GM21619 (cell line): ENCODE data around the gene TFF3.

Experiments
- ATAC-seq: cut with Tn5 transposase; IDR thresholded peaks from one replicate; pipeline ENCODE4 v1.9.1; 2021; ENCODE audit not compliant: unreplicated experiment

Gene TFF3

GRCh38 chr21:42347601-42348327, 32.6 kb upstream of the TFF3 start:
- no peak for ATAC-seq

DNA sequence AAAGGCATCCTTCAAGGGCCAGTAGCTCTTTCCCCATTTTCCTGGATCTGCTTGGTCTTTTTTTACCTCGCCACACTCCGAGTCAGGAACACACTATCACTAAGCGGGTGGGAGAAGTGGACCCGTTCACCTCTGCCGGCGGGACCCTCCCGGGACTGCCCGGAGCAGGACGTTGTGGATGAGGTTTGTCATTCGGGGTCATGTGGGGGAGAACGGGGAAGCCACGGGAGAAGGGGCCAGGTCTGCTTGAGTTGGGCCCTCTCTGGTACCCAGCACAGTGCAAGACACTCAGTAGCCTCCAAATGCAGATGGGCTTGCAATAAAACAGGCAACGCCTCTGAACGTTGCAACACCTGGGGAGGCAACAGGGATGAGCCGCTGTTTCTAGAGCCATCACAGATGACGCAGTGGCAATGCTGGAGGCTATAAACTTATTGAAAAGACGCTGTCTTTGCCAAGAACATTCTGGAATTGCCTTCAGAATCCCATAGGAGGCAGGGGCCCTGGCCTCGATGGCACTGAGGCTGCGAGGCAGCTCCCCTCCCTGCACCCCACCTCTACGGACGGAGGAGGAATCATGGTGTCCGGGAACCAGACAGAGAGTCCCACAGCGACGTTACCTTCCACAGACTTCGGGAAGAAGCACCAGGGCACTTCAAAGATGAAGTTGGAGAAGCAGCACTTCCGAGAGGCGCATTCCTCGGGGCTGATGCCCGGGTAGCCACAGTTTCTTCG, 31.8 kb upstream of the TFF3 start:
- no peak for ATAC-seq

DNA sequence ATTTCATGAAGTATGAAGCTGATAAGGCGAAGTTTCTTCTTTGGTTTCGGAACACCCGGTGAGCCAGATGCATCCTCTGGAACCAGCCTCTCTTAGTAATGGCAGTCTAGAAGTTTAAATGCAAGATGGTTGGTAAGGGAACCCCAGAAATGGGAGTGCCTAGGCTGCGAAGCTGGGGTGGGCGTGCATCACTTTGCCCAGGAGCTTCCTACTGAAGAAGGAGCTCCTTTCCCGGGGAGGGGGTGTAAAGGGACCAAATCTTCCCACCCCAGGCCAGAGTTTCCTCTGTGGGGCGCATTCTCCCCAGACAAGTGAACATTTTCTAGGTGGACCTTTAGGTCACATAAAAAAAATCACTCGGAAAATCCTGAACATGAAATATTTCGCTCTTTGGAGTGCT, 31.2 kb upstream of the TFF3 start:
- no peak for ATAC-seq

GRCh38 chr21:42344631-42345030, 29.4 kb upstream of the TFF3 start:
- ATAC-seq: no peak

DNA sequence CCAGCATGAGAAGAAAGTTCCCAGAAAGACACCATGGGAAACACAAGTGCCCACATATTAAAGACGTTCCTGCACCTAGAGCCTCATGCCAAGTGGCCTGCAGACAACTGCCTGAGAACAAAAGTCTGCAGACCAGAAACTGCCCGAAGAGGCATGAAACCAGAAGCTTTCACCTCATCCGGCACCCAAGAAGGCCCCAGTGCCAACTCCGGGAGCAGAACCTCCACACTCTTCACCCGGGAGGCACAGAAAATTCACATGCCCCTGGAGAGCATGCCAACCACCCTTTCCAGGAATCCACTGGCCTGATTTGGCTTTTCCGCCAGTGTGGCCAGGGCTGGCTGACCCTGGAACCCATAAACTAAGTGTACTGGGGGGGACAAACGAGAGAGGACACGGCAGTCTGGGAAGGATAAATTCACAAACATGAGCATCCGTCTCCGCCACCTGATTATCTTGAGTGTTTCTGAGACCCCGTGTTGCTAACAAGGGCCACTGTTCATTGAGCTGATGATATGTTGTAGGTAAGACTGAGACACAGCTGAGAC, 28.8 kb upstream of the TFF3 start:
- ATAC-seq: no peak

DNA sequence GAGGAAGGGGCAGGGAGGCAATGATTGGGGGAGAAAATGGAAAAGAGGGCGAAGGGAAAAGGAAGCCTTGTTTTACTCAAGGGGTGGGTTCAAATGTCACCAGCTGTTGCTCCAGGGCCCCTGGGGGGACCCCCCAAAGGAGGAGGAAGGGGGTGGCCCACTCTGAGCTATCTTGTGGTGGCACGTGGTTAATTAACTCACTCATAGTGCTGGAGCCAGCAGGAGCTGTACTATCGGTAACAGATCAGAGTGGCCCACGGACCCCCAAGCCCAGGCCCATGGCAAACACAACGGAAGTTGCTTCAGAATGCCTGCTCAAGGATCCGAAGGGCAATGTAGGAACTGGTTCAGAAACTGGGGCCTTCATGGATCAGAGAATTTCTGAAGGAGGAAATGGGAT, 28.3 kb upstream of the TFF3 start:
- ATAC-seq: no peak

DNA sequence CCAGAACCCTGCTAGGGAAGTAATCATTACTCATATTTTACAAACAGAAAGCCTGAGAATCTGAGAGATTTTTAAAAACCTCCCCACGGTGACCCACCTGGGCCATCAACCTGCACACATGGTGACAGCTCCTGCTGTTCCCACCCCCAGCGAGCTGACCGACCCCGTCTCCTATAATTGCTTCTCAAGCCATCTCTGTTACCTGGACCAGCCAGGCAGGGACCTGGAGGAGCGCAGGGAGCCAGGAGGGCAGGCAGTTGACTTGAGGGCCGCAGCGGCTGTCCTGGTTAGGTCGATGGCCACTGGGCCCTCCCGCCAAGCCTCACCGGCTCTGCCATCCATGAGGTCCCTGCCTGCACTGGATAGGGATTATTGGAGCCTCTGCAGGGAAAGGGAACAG, 27.9 kb upstream of the TFF3 start:
- ATAC-seq: no peak

- ATAC-seq: no peak
Observed at GRCh38 chr21:42341776-42342542, 26.8 kb upstream of the TFF3 start.

- ATAC-seq: no peak
Observed at GRCh38 chr21:42340187-42341050, 25.2 kb upstream of the TFF3 start.

GRCh38 chr21:42338729-42339715, 23.8 kb upstream of the TFF3 start:
- ATAC-seq: no peak

DNA sequence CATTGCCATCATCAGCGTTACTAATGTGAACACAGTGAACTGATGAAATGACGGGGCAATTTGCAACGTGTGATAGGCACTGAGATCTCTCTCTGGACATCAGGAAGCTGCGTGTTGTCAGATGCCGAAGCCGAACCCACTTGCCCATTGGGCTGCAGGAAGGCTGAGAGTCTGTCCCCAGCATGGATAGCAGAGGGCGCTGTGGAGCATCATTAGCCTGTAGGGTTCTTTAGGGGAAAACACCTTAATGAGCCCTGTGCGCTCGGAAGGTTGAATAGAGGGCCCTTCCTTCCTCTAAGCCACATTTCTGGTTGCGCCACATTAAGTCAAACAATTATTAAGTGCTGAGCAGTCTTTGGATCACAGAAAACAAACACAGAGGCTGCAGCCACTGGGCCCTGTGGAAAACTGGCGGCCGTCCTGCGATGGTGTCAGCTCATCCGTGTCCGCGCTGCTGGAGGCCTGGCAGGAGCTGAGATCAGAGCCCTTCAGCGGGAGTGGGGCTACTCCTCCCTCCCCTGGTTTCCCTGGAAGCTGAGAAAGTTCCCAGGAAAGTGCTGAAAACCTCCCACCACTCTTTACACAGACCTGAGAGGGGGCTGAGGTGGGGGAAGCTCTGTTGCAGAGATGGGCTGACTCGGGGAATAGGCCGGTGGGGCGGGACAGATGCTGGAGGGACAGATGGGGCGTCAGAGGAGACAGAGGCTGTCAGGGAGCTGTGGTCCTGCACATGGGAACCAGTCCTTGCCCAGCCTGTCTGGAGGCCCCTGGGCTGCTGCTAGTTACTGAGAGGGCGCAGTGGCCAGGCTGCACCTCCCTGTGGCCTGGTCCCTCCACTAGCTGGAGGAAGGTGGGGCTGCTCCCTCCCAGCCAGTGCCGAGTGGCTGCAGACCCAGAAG, 22.9 kb upstream of the TFF3 start:
- ATAC-seq: no peak

GRCh38 chr21:42337276-42337675, 22.1 kb upstream of the TFF3 start:
- no peak for ATAC-seq

DNA sequence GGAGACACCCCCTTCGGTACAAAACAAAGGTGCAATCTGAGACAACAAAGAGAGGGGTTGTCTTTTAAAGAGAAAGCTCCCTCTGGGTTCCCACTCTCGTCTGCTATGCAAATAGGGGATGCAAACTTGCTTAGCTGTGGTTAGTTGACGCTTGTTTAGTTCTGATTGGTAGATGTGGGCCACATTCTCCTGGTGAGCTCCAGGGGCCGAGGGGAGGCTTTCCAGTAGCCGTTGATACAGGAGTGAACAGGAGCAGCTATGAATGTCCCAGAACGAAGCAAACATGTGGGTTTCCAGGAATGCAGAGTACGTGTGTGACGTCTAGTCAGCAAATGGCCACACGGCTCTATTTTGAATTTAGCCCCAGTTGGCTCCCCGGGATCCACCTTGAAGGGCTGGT, 20.8 kb upstream of the TFF3 start:
- no peak for ATAC-seq

GRCh38 chr21:42332557-42333317, 17.5 kb upstream of the TFF3 start:
- ATAC-seq: no peak

GRCh38 chr21:42331660-42332059, 16.5 kb upstream of the TFF3 start:
- no peak for ATAC-seq

DNA sequence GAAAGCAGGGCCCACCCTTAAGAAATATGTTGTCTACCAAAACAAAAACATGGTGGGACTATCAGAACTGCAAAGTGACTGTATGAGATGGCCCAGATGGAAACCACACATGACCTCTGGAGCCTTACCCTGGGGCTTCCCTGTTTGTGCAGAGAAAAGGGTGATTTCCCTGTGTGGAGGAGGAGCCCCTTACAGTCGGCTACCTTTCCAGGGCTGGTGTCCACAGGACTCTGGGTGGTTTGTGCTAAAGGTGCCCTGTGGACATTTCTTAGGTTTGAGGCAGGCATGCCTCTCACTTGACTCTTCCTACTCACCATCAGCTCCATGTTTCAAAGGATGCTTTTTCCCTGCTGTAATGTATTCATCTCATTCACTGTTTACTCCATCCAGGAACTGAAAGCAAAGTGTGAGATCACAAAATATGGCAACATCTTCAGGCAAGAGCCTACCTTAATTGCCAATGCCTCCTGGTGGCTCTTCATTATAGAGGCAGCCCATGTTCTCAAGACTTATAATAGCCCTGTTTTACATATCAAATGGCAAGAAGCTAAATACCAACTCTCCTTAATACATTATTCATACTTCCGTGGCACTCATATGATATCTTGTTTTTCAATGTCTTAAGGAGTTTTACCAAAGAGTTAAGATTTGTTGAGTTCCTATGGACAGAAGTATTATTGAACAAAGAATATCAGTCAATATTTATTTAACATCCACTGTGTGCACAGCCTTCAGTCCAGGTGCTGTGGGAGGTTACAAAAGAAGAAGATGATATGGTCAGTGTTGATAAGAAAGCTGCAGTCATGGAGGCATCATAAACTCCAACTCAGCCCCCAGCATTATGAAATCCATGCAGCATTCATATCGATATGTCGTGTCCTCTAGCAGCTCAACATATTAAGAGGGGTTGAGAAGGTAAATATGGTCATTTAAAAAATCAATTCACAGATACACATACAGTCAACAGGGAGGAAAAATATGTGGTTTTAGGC, 15.5 kb upstream of the TFF3 start:
- no peak for ATAC-seq

DNA sequence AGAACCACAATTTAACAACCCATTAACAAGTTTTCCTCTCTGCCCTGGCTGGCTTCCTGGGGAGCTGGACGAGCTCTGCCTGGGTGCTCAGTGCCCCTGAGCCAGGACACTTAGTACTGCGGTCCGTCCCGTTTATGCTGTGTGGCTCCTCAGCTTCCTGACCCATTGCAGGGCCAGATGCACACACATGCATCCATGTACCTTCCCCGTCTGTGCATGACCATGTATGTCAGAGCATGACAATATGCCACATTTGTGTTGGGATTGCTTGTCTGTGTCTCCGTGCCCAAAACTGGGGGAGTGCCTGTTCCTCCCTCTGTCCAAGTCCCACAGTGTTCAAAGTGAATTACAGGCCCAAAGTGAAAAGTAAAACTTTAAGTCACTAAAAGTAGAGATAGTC, 9.7 kb upstream of the TFF3 start:
- ATAC-seq: no peak
